Measurements from ENCODE around the gene GRM4. TPM values are rescaled to one million over a fixed set of nuclear protein-coding genes. Genes with fewer than 3 reads are reported as not detected.

The GRM4 gene
- total RNA-seq, 2 donors from 2014 or later: 4.4 TPM; not detected in 1

GRCh38 chr6:34129753-34130152, 16.1 kb downstream of the GRM4 start:
- no peaks in the 10 kb centered on the region for H3K36me3 ChIP-seq
- WGBS: 13% methylated on average over 5 of the region's 5 CpGs
- intact Hi-C loops (cut with DNase I): no loop called here
- no peak overlapping the region for H3K27ac ChIP-seq
- H3K4me1 ChIP-seq (replicated peaks): no peaks in the 10 kb centered on the region
- no peaks in the 10 kb centered on the region for H3K9me3 ChIP-seq
- H3K4me3 ChIP-seq: no peak overlapping the region
- DNase-seq (ENCODE audit: low spot score): no peak
- TF ChIP-seq POLR2AphosphoS5 (IDR thresholded peaks at IDR 0.05): no peak
- H3K27me3 ChIP-seq (replicated peaks; ENCODE audit: insufficient read depth): no peaks in the 10 kb centered on the region

GRCh38 chr6:34128045-34128444, 17.8 kb downstream of the GRM4 start:
- TF ChIP-seq POLR2AphosphoS5 (IDR thresholded peaks at IDR 0.05): no peak
- TF ChIP-seq POLR2A (IDR thresholded peaks at IDR 0.05): no peak
- no peak for TF ChIP-seq CTCF (IDR thresholded peaks at IDR 0.05)

GRCh38 chr6:34126419-34126818, 19.5 kb downstream of the GRM4 start:
- H3K27ac ChIP-seq: no peak overlapping the region
- 25% methylated on average over 2 of the region's 3 CpGs for WGBS
- intact Hi-C loops (cut with DNase I): no loop called here
- H3K36me3 ChIP-seq: no peaks in the 10 kb centered on the region
- DNase-seq (ENCODE audit: low spot score): no peak
- TF ChIP-seq CTCF (IDR thresholded peaks at IDR 0.05): no peak
- no peak for TF ChIP-seq POLR2AphosphoS5 (IDR thresholded peaks at IDR 0.05)
- TF ChIP-seq POLR2A (IDR thresholded peaks at IDR 0.05): no peak
- no peaks in the 10 kb centered on the region for H3K4me1 ChIP-seq (replicated peaks)
- no peaks in the 10 kb centered on the region for H3K9me3 ChIP-seq
- no peaks in the 10 kb centered on the region for H3K27me3 ChIP-seq (replicated peaks; ENCODE audit: insufficient read depth)
- no peak overlapping the region for H3K4me3 ChIP-seq

More at GRCh38 chr6:34128045-34128444, 17.8 kb downstream of the GRM4 start:
- no peaks in the 10 kb centered on the region for H3K36me3 ChIP-seq
- DNase-seq (ENCODE audit: low spot score): no peak
- no peak overlapping the region for H3K27ac ChIP-seq
- H3K4me3 ChIP-seq: no peak overlapping the region
- H3K27me3 ChIP-seq (replicated peaks; ENCODE audit: insufficient read depth): no peaks in the 10 kb centered on the region
- 81% methylated on average over 13 of the region's 13 CpGs for WGBS
- intact Hi-C loops (cut with DNase I): no loop called here
- no peaks in the 10 kb centered on the region for H3K4me1 ChIP-seq (replicated peaks)
- H3K9me3 ChIP-seq: no peaks in the 10 kb centered on the region

GRCh38 chr6:34125939-34126338, 19.9 kb downstream of the GRM4 start:
- Histone ChIP-seq H3K4me1 (replicated peaks) (no peaks in the 10 kb centered on the region), H3K36me3 (no peaks in the 10 kb centered on the region), H3K9me3 (no peaks in the 10 kb centered on the region), H3K27me3 (replicated peaks; ENCODE audit: insufficient read depth) (no peaks in the 10 kb centered on the region), H3K27ac (no peak overlapping the region), H3K4me3 (no peak overlapping the region)
- 85% methylated on average over 3 of the region's 3 CpGs for WGBS
- no peak for DNase-seq (ENCODE audit: low spot score)
- TF ChIP-seq CTCF (IDR thresholded peaks at IDR 0.05) (no peak), POLR2AphosphoS5 (IDR thresholded peaks at IDR 0.05) (no peak), POLR2A (IDR thresholded peaks at IDR 0.05) (no peak)
- intact Hi-C loops (cut with DNase I): no loop called here

- Histone ChIP-seq H3K4me1 (replicated peaks) (no peaks in the 10 kb centered on the region), H3K36me3 (no peaks in the 10 kb centered on the region), H3K9me3 (no peaks in the 10 kb centered on the region), H3K4me3 (no peak overlapping the region), H3K27ac (no peak overlapping the region), H3K27me3 (replicated peaks; ENCODE audit: insufficient read depth) (no peaks in the 10 kb centered on the region)
- WGBS: 32% methylated on average over 13 of the region's 13 CpGs
- intact Hi-C loops (cut with DNase I): no loop called here
- DNase-seq (ENCODE audit: low spot score): no peak
- TF ChIP-seq POLR2A (IDR thresholded peaks at IDR 0.05) (no peak), POLR2AphosphoS5 (IDR thresholded peaks at IDR 0.05) (no peak), CTCF (IDR thresholded peaks at IDR 0.05) (no peak)
These were observed 24.8 kb downstream of the GRM4 start for GRCh38 chr6:34120953-34121675.
